PC-9 (cell line): Measurements from ENCODE around the gene HELZ. TPM values are rescaled to one million over a fixed set of nuclear protein-coding genes. Genes with fewer than 3 reads are reported as not detected.

Source experiments
- BruUV-seq: library from RNA; stranded (reverse); fragments of 400-500 nt; replicated peaks from 2 replicates; lab custom pipeline; 2021; lab: Mats Ljungman, UMichigan
- CTCF ChIA-PET: fragments of 300-600 bp; sonication (Branson Sonifier 250); formaldehyde crosslinking; loops from one replicate; lab custom pipeline; 2022; ENCODE audit warnings: antibody characterized with exemption; lab: Charles Lee
- POLR2A ChIA-PET: fragments of 300-600 bp; sonication (Branson Sonifier 250); formaldehyde crosslinking; loops from one replicate; lab custom pipeline; 2022; ENCODE audit warnings: antibody characterized with exemption; ENCODE audit not compliant: unreplicated experiment; lab: Charles Lee
- DNase-seq, 2 experiments: peaks; one replicate each; pipeline versions ENCODE4 v3.0.0 to v3.0.0-alpha.2; 2015 to 2022; ENCODE audit warnings: mixed read lengths in 1 of 2
- H2AFZ ChIP-seq: fragments of 200-600 bp; sonication (generic); 2 replicates; pipeline ENCODE4 v1.8.1; 2017; ENCODE audit warnings: antibody characterized with exemption
- H3F3A ChIP-seq: fragments of 200-600 bp; sonication (generic); 2 replicates; pipeline ENCODE4 v1.8.1; 2017; ENCODE audit warnings: antibody characterized with exemption, mild to moderate bottlenecking, low read depth; ENCODE audit not compliant: insufficient read depth
- H3K27ac ChIP-seq: fragments of 200-600 bp; sonication (generic); 2 replicates; pipeline ENCODE4 v1.6.1; 2016; ENCODE audit warnings: mixed run types
- H3K27me3 ChIP-seq: fragments of 200-600 bp; sonication (generic); 2 replicates; pipeline ENCODE4 v1.6.1; 2016; ENCODE audit warnings: low read depth, mixed run types; ENCODE audit not compliant: insufficient read depth
- H3K36me3 ChIP-seq: fragments of 200-600 bp; sonication (generic); 2 replicates; pipeline ENCODE4 v1.6.1; 2016; ENCODE audit warnings: low read depth, mixed run types
- H3K4me1 ChIP-seq: fragments of 200-600 bp; sonication (generic); replicated peaks from 2 replicates; pipeline ENCODE4 v1.6.1; 2016; ENCODE audit warnings: mixed run types; ENCODE audit not compliant: insufficient read depth
- H3K4me2 ChIP-seq: fragments of 200-600 bp; sonication (generic); 2 replicates; pipeline ENCODE4 v1.6.1; 2017; ENCODE audit warnings: mixed run types
- H3K4me3 ChIP-seq: fragments of 200-600 bp; sonication (generic); 2 replicates; pipeline ENCODE4 v1.6.1; 2016; ENCODE audit warnings: mixed run types
- H3K79me2 ChIP-seq: fragments of 200-600 bp; sonication (generic); 2 replicates; pipeline ENCODE4 v1.6.1; 2017; ENCODE audit warnings: low read depth, mixed run types
- H3K9me2 ChIP-seq: fragments of 200-600 bp; sonication (generic); 2 replicates; pipeline ENCODE4 v1.8.1; 2017; ENCODE audit warnings: mild to moderate bottlenecking; ENCODE audit not compliant: insufficient read depth
- H3K9me3 ChIP-seq: fragments of 200-600 bp; sonication (generic); 2 replicates; pipeline ENCODE4 v1.8.1; 2016; ENCODE audit warnings: low read depth; ENCODE audit not compliant: insufficient read depth
- H4K20me1 ChIP-seq: fragments of 200-600 bp; sonication (generic); 2 replicates; pipeline ENCODE4 v1.8.1; 2017; ENCODE audit not compliant: insufficient read depth
- CTCF ChIP-seq: fragments of 200-600 bp; sonication (generic); conservative IDR thresholded peaks from 2 replicates; pipeline ENCODE4 v1.6.1; 2017; ENCODE audit warnings: mixed run types, antibody characterized with exemption, mild to moderate bottlenecking, moderate library complexity
- EZH2 ChIP-seq: fragments of 200-600 bp; sonication (generic); IDR thresholded peaks from 2 replicates; pipeline ENCODE4 v1.8.0; 2017; ENCODE audit warnings: antibody characterized with exemption, low read depth
- intact Hi-C: fragments of 100-400 bp; cut with micrococcal nuclease; formaldehyde crosslinking; loops from one replicate; pipeline ENCODE4 v1.10.0; 2022; ENCODE audit not compliant: unreplicated experiment
- total RNA-seq: library from RNA; stranded (reverse); gene quantifications from 2 replicates; pipeline ENCODE4 v1.2.3, GENCODE V29; 2021

The HELZ gene
- total RNA-seq, 1 experiment from 2014 or later, result 38.0 TPM

DNA sequence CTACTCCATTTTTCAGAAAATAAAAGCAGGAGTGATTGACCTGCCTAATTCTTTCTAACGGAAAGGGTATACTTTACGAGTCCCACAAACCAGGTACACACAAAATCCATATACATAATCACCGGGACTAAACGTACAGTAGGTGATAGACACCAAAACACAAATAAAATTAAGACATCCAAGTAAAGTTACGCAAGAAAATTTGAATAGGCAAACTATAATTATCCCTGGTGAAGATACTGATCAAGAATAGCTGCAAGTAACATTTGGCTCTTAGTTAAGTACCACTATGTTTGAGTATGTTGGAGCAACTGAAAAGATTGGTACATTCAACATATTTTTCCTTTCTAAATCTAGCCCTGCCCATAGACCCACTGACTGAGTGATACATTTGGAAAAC is 1.7 kb downstream of the HELZ start:
- peaks cover 27% of the 10 kb centered on the region for H3K4me1 ChIP-seq
- peaks cover 13% of the 10 kb centered on the region; the same call in 1 of the 2 replicates for H3K36me3 ChIP-seq
- H3F3A ChIP-seq, result peaks cover 20% of the 10 kb centered on the region
- H3K4me2 ChIP-seq, result peak overlapping the region; percentile 93
- peaks cover 47% of the 10 kb centered on the region for H3K79me2 ChIP-seq
- H3K27me3 ChIP-seq, result no peaks in the 10 kb centered on the region
- H2AFZ ChIP-seq, result no peak overlapping the region
- POLR2A ChIA-PET, result no interaction called here
- peak overlapping the region; percentile 99; the same call in 1 of the 2 replicates for H3K4me3 ChIP-seq
- no peak overlapping the region for H3K27ac ChIP-seq
- DNase-seq, result no peak
- CTCF ChIA-PET, result no interaction called here
- no peaks in the 10 kb centered on the region for H3K9me2 ChIP-seq
- H4K20me1 ChIP-seq, result peaks cover 4% of the 10 kb centered on the region
- intact Hi-C loops, result no loop called here
- BruUV-seq, result no TSS peak
- H3K9me3 ChIP-seq, result no peaks in the 10 kb centered on the region
- TF ChIP-seq EZH2 (no peak), CTCF (no peak)

DNA sequence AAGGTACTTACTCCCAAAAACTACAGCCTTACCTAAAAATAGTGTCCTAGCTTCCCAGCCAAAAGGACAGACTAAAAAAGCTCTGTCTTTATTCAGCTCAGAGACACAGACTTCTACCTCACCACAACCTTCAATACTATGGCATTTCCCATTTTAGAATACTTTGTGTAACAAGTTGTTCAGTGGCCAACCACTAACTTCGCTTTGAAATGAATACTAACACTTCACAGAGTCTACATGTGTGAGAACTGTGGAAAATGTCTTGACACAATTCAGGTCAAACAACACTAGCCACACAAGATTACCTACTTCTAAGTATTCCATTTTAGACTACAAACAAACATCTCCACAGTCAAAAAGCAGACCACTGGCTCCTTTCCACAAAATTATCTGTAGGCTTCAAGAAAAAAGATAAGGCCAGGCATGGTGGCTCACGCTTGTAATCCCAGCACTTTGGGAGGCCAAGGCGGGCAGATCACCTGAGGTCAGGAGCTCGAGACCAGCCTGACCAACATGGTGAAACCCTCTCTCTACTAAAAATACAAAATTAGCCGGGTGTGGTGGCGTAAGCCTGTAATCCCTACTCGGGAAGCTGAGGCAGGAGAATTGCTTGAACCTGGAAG is 3.2 kb downstream of the HELZ start:
- Histone ChIP-seq H3K9me2 (no peaks in the 10 kb centered on the region), H3K79me2 (peaks cover 47% of the 10 kb centered on the region), H3K36me3 (peaks cover 15% of the 10 kb centered on the region; the same call in 1 of the 2 replicates), H3K9me3 (no peaks in the 10 kb centered on the region), H3K4me1 (peaks cover 16% of the 10 kb centered on the region), H3K27ac (no peak overlapping the region), H3F3A (peaks cover 11% of the 10 kb centered on the region), H3K27me3 (no peaks in the 10 kb centered on the region), H3K4me3 (no peak overlapping the region), H4K20me1 (peaks cover 4% of the 10 kb centered on the region), H3K4me2 (no peak overlapping the region), H2AFZ (no peak overlapping the region)
- ChIA-PET POLR2A (no interaction called here), CTCF (no interaction called here)
- TF ChIP-seq EZH2 (no peak), CTCF (no peak)
- no TSS peak for BruUV-seq
- DNase-seq, result no peak
- intact Hi-C loops, result no loop called here

GRCh38 chr17:67239597-67239996 is 5.4 kb downstream of the HELZ start:
- peaks cover 15% of the 10 kb centered on the region for H3K4me1 ChIP-seq
- H3K4me2 ChIP-seq, result no peak overlapping the region
- peaks cover 4% of the 10 kb centered on the region for H4K20me1 ChIP-seq
- ChIA-PET POLR2A (no interaction called here), CTCF (interaction anchor here (0.6 kb wide), 1 partner anchor 391 kb away, joined by 6 read pairs; no protein-coding TSS in a partner anchor)
- H3K27ac ChIP-seq, result no peak overlapping the region
- H2AFZ ChIP-seq, result no peak overlapping the region
- peaks cover 4% of the 10 kb centered on the region; the same call in 1 of the 2 replicates for H3F3A ChIP-seq
- H3K36me3 ChIP-seq, result peaks cover 17% of the 10 kb centered on the region; the same call in 1 of the 2 replicates
- no TSS peak for BruUV-seq
- DNase-seq, result no peak
- peaks cover 49% of the 10 kb centered on the region for H3K79me2 ChIP-seq
- intact Hi-C loops, result loop anchor here (2.0 kb wide), 1 partner anchor 47 kb away; no protein-coding TSS in a partner anchor
- no peaks in the 10 kb centered on the region for H3K9me3 ChIP-seq
- no peaks in the 10 kb centered on the region for H3K27me3 ChIP-seq
- H3K4me3 ChIP-seq, result no peak overlapping the region
- H3K9me2 ChIP-seq, result no peaks in the 10 kb centered on the region
- TF ChIP-seq CTCF, result no peak
- TF ChIP-seq EZH2, result no peak
